SW 1271 (cell line): Measurements from ENCODE around the gene CCDC136.

Source experiments
- DNase-seq, 2 experiments: peaks; one replicate each; lab custom pipeline; 2025; lab: John Stamatoyannopoulos, UW

The CCDC136 gene

DNA sequence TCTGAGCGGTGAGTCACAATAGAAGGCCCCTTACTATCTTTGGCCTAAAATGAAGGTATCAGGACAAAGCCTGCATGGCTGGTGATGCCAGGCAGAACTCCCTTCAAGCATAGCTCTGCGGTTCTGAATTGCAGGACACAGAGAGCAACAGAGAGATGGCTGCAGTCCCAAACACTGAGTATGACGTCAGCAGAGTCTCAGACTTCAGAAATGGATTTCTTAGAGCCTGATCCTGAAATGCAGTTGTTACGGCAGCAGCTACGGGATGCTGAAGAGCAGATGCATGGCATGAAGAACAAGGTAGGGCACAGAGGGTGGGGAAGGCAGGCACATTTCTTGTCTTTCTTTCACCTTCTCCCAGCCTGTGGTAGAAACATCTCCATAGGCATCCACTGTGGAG lies 13.5 kb downstream of the CCDC136 start:
- no peak for DNase-seq

DNA sequence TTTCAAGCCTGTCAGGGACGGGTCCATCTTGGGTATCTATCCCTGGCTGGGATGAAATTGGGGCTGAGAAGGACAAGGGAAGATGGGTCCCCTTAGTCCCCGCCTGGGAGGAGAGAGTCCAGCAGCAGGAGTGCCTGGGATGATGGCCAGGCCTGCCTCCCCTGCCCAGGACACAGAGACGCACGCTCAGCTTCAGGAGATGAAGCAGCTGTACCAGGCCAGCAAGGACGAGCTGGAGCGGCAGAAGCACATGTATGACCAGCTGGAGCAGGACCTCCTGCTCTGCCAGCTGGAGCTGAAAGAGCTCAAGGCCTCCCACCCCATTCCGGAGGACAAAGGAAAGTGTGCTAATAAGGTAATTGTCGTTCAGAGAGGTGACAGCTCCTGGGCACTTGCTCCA lies 15.4 kb downstream of the CCDC136 start:
- no peak for DNase-seq

DNA sequence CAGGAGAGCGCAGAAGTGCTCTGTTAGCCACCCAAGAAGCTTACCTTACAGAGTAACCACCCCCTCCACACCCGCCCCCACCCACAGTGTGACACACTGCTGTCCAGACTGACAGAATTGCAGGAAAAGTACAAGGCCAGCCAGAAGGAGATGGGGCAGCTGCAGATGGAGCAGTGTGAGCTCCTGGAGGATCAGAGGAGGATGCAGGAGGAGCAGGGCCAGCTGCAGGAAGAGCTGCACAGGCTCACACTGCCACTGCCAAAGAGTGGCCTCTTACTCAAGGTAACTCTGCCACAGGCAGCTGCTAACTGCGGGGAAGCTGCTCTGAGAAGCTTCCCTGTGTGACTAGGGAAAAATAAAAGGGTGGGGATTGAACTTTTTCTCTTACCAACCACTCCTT lies 17.6 kb downstream of the CCDC136 start:
- no peak for DNase-seq

DNA sequence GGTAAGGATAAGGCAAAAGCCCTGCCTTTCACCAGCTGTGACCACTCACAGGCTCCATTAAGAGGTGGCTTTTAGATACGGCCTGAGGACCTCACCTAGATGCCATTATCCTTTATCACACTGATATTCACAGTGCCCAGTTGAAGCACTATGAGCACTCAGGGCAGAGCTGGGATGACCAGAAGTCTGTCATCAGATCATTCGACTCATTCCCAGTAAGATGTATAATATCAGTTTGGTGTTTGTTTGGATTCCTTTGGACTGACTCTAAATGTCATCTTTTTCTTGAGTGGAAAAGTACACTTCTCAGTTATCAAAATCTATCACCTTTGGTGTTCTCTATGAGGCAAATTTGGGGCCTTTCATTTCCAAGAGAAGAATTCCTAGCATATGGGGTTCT lies 18.7 kb downstream of the CCDC136 start:
- no peak for DNase-seq

DNA sequence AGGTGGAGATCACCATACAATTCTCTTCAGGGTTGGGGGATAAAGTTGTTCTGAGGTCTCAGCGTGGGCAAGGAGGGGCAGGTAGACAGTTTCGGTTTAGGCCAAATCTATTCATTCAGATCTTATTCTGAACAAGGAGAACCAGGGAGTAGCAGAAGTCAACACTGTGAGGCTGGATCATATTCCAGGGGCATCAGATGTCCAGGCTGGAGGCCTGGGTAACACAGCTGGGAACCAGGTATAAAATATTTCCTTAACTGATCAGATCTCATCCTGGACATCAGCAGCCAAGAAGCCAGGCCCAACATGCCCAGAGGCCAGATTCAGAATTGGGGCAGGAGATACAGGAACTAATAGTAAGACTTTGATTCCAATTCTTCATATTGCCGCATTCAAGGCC lies 19.2 kb downstream of the CCDC136 start:
- no peak for DNase-seq

DNA sequence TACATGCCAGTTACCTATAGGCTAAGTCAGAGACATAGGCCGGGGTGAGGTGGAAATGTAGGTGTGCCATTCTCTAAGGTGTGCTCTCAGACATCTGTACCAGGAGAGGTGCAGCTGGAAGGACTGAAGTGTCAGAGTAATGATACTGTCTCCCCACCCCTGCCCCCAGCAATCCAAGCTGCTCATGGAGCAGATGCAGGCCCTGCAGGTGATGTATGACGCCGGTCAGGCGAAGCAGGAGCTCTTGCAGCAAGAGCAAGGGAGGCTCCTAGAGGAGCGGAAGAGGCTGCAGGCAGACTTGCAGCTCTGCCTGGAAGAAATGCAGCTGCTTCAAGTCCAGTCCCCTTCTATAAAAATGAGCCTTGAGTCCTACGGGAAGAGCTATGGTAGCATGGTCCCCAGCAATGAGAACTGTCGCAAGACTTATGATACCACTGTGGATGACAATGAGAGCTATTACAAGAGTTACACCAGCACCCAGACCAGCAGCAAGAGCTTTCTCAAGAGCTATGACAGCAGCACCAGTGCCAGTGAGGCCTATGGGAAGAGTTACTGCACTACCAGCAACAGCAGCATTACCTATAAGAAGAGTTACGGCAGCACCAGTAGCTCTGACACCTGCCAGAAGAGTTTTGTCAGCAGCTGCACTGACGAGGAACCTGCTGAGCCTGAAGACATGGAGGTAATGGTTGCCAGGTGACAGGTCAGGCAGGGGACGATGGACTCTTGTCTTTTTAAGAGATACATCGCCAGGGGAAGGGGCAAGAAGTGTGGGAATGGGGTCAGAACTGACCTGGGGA lies 20.1 kb downstream of the CCDC136 start:
- no peak for DNase-seq

DNA sequence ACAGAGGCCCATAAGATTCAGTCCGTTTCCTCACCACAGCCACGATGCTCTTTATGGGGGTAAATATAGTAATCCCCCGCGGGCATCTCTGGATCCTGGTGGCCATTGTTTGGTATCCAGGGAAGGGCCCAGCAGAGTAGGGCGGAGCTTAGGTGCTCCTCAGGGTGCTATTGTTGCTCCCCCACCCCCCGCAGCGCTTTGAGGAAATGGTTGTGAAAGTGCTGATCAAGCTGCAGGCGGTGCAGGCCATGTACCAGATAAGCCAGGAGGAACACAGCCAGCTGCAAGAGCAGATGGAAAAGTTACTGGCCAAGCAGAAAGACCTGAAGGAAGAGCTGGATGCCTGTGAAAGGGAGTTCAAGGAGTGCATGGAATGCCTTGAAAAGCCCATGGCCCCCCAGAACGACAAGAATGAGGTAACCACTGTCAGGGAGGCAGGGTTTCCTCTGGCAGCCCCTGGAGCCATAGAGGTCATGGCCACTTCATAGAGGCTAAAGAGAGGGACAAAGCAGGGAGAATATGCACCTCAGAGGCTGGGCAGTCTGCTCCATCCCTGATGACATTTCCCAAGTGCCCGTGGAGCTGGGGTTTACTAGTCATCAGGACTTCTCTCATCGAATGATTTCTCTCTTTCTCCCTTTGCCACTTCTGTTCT lies 20.9 kb downstream of the CCDC136 start:
- DNase-seq = no peak

DNA sequence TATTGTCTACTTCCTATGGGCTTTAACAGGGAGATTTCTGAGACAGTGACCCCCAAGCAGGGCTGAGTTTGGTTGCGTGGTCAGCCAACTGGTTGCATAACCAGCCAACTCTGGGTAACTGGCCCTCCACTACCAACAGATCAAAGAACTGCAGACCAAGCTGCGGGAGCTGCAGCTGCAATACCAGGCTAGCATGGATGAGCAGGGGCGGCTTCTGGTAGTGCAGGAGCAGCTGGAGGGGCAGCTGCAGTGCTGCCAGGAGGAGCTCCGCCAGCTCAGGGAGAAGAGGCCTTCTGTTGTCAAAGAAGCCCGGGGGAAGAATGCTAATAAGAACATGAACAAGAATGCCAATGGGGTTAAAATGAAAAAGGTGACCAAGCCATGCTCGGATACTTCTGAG lies 22.7 kb downstream of the CCDC136 start:
- DNase-seq = no peak

DNA sequence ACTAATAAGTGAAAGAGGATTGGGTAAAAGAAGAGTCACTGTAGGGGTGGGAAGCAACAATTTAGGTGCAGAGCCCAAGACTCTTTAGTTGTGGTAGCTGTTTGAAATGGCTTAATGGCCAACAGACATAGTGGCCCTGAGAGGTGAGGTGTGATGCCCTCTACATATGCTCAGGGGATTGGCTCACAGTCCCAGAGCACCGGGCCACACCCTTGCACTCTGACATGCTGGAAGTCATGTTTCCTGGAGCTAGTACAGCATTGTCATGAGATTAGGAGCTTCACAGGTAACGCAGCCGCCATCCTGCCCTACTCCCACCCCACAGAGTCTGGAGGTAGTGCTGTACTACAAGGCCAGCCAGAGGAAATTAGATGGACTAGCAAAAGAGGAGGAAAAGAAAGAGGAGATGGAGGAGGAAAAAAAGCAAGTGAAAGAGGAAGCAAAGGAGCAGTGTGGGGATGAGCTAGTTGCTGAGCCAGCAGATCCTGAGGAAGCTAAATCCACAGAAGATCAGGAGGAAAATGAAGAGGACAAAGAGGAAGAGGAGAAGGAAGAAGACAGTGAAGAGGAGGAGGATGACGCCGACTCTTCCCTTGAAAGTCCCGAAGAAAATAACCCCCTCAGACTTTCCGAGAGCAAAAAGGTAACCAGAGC lies 23.6 kb downstream of the CCDC136 start:
- no peak for DNase-seq

DNA sequence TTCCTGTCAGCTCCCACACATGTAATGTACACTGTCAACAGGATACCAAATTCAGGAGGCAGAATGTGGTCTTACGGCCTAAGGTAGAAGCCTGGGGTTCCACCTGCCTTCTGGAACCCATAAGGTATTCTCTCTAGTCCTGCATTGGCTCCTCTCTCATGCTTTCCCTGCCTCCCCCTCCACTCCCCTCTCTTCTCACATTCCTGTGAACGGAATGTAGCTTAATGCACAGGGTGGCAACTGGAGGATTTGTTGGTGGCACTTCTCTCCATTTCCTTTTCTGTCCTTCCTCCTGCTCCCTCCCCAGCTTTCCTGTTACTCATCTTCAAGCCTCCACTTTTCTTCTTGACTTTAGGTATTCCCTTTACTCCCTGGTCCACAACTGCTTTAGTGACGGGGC lies 26.9 kb downstream of the CCDC136 start:
- DNase-seq = no peak

DNA sequence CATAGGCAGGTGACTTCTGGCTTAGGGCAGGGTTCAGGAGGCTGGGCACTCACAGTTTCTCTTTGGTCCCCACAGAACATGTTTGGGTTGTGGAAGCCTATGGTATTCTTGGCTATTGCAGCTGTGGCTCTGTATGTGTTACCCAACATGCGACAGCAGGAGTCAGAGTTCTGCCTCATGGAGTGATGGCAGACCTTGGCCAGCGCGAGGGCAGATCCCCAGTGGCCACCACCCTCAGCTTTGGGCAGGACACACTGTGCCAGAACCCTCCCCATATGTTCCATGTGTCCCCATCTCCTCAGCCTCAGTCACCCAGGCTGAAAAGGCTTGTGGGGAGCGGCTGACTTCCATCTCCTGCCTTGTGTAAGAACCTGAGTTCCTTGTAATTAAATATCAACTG lies 30.0 kb downstream of the CCDC136 start:
- no peak for DNase-seq

DNA sequence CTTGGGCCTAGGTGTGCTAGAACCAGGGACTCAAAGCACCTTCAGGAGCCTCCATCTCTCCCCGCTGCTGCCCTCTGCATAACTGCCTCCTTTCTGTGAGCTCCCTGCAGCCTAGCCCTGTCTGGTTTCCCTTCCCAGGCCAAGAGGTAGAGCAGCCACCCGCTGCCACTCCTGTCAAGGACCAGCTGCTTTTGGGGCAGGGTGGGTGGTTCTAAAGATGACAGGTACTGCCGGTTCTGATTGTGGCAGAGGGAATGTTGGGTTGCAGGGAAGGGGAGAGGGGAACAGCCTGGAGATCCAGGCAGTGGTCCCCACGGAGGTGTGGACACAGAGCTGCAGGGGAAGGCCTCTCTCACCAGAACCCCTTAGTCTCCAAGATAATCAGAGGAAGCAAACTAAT lies 34.7 kb downstream of the CCDC136 start:
- no peak for DNase-seq

DNA sequence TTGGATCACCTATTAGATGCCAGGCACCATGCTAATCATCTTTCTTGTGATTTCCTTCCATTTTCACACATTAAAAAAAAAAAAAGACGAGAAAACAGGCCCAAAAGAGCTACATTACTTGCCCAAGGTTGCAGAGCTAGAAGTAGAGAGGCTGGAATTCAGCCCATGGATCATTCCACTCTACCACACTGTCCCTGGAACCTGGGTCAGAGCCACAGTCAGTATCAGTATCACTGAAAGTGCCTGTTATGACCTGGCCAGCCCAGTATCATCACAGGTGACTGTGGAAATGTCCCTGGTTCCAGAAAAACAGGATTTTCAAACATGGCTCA lies 35.1 kb downstream of the CCDC136 start:
- DNase-seq = no peak

DNA sequence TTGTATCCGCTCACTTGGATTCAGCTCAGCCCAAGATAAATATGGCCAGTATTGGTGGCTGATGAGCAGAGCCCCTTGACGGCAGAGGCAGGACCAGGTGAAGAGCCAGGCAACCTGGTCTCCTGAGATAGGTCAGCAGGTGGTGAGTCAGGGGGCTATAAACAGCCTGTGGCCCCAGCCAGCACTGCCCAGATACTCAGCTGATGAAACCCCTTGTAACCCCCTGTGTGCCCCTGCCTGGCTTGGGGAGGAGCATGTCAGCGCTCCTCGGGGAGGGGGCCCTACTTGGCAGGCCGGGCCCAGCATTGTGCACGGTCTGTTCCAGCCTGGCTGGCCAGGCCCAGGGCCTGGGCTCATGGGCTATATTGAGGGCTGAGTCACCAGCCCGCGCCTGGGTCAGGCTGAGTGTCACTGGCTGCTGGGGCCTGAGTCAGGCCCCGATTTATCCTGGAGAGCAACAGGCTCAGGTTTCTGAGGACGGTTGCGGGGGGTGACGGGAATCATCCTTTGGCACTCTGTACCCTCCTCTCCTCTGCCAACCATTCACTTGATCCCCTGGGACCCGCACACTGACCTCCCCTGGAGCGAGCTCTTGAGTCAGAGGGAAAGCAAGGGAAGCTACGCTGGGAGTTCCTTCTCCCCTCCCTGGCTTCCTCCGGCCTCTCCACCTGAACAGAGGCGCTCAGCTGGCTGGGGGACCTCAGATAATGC lies 35.6 kb downstream of the CCDC136 start:
- DNase-seq = no peak

DNA sequence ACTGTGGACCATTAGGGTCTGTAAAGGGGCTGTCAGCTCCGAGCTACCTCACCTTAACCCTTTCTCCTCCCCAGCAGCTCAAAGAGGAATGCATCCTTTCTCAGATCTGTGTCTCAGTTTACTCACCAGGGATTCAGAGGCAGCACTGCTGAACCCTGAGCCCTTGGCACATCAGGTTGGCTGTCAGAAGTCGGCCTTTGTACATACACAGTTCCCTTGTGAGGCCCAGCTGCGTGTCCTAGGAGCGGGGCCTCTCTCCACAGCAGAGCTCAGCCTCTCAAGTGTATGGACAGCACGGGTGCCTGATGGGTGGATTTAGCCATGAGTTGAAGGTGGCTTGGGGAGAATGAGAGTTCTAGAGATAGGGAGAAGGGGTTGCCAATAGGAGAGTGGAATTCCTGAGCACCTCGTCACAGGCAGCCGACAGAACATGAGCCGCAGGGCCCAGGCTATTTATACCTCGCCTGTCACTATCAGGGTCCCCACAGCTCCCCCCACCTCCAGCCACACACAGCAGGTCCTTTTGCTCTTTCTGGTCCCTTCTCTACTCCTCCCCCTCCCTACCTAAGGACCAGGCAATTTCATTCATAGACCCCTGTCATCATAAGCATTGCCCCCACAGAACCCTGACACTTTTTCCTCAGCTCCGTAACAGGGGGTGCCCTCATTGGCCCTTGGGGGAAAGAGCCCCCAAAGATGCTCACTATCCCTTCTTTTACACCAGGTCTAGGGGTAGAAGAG lies 36.4 kb downstream of the CCDC136 start:
- DNase-seq = no peak

DNA sequence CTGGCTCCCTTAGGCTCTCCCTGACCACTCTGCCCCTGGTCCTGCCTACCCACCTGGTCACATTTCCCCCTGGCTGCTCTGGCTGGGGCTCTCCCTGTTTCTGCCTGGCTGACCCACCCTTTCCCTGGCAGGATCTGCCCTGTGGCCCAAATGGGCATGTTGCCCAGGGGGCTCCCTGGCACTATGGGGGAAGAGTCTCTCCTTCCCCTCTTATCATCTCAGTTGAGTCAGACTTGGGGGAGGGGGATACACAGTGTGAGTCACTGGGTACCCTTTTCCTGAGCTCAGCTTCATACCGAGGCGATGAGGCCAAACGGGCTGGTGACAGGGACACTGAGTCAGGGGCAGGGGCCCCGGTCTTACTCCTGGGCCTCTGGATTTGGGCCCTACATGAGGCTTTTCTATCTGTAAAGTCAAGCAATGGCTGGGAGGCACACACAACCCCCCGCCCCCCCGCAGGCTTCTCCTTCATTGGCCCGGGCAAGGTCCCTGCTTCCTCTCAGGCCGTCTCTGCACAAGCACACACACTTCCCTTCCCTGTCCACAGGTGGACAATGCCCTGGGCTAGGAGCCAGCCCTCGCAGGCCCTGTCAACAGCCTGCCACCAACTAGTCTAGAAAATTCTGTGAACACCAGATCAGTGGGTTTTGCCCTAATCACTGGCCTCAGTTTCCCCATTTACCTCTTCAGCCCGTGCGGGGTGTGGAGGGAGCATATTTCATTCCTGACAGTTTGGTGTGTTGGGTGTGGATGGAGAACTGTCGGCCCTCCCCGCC lies 37.8 kb downstream of the CCDC136 start:
- DNase-seq = no peak

DNA sequence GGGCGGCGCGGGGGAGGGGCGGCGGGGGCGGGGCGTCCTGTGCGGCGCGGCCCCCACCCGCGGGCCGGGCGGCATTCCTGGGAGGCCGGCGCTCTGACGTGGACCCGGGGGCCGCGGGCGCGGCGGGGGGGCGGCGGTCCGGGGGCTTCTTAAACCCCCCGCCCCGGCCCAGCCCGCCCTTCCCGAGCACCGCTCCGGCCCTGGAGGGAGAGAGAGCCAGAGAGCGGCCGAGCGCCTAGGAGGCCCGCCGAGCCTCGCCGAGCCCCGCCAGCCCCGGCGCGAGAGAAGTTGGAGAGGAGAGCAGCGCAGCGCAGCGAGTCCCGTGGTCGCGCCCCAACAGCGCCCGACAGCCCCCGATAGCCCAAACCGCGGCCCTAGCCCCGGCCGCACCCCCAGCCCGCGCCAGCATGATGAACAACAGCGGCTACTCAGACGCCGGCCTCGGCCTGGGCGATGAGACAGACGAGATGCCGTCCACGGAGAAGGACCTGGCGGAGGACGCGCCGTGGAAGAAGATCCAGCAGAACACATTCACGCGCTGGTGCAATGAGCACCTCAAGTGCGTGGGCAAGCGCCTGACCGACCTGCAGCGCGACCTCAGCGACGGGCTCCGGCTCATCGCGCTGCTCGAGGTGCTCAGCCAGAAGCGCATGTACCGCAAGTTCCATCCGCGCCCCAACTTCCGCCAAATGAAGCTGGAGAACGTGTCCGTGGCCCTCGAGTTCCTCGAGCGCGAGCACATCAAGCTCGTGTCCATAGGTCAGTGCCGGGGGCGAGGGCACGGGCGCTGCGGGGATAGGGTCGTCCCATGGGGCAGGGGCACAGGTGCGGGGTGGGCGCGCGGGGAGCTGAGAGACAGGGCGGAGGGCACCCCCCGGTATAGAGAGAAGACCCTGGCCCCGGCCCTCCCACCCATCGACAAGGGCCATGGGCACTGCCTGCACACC lies 38.7 kb downstream of the CCDC136 start, which contains the start of gene FLNC:
FLNC (plus strand) TSS at position 176 of the 947 bp plus-strand sequence; CDS start at position 408, 232 bp downstream.
- DNase-seq = no peak

DNA sequence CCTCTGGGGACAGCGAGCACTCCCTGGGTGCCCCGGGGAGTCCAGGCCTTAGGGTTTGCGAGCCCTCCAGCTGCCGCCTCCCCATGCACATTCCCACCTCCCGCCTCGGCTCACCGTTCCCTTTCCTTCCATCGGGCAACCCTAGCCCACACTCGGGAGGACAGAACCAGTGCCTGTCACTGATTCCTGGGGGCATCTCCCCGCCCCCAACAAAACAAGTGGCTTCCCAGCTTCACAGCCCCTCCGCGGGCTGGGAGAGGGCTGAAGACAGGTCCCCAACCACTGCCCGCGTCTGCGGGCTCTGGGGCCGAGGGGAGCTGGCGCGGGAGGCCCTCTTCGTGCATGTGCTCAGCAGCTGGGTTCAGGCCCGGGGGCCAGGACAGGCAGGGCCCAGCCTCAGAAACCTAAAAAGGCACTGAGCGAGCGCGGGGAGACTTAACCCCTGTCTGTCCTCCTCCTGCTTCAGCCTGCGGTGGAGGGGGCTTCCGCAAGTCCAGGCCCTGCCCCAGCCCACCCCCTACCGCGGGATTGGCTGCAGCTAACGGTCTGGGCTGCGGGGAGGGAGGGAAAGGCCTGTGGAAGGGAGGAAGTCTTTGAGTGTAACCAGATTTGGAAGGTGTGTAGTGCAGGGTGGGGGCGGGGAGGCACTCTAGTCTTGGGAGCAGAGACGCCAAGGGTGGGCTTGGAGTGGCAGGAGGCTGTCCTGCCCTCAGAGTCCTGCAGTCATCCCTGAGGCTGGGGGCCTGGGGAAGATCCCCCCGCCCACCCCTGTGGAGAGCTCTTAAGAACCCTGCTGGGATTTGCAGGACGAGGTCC lies 39.6 kb downstream of the CCDC136 start:
- no peak for DNase-seq
